B cell (primary cell): ENCODE results near the gene TMPRSS9.

Experiments used
- CTCF ChIP-seq: fragments of 200-600 bp; IDR thresholded peaks from one replicate; pipeline ENCODE4 v1.8.0; 2022; ENCODE audit warnings: antibody characterized with exemption, mild to moderate bottlenecking
- EZH2 ChIP-seq: IDR thresholded peaks from 2 replicates; pipeline ENCODE4 v1.6.1; 2012; ENCODE audit warnings: borderline replicate concordance, low read depth, mild to moderate bottlenecking, moderate library complexity, low read length; ENCODE audit not compliant: insufficient read depth, poor library complexity, severe bottlenecking

- no peak for TF ChIP-seq CTCF
- TF ChIP-seq EZH2 = no peak
Observed at GRCh38 chr19:2408247-2408646, 48.2 kb downstream of the TMPRSS9 start.
